DMS79 (cell line): ENCODE data around the gene IL24.
"Not testable (repeated sequence)": the region's sequence is repeated elsewhere in the genome, so short reads cannot be mapped to it uniquely, and the experiment has no call there.

ENCODE experiments used
- DNase-seq: peaks from one replicate; lab custom pipeline; 2025; lab: John Stamatoyannopoulos, UW

Gene IL24

DNA sequence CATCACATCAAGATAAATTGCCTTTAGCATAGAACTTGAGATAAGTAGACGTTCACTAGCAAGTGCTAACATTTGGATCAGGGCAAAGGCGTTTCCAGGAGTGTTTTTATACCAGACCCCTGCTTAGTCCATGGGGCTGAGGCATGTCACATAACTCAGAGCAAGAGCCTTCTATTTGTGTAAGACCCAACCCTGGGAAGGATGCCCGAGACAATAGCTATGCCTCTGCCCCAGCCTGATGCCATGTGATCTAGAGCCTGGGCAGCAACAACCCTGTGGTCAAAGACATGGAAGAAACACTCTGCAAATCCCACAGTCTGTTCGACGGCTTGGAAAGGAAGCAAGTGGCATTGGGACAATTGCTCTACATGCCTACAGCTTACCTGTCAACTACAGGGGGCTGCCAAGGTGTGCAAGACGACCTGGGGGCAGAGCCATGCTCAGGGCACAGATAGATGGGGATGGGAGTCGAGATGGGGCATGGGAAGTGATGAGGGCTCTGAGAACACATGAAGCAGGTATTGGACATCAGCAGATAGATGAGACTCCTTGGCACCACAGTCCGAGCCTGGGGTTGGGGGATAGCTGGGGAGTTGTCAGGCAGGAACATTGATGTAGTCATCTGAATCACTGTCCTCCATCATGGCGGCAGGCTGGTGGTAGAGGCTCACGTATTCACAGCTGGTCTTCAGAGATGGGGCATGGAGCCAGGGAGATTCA is 7.3 kb downstream of the IL24 start:
- DNase-seq, result no peak

DNA sequence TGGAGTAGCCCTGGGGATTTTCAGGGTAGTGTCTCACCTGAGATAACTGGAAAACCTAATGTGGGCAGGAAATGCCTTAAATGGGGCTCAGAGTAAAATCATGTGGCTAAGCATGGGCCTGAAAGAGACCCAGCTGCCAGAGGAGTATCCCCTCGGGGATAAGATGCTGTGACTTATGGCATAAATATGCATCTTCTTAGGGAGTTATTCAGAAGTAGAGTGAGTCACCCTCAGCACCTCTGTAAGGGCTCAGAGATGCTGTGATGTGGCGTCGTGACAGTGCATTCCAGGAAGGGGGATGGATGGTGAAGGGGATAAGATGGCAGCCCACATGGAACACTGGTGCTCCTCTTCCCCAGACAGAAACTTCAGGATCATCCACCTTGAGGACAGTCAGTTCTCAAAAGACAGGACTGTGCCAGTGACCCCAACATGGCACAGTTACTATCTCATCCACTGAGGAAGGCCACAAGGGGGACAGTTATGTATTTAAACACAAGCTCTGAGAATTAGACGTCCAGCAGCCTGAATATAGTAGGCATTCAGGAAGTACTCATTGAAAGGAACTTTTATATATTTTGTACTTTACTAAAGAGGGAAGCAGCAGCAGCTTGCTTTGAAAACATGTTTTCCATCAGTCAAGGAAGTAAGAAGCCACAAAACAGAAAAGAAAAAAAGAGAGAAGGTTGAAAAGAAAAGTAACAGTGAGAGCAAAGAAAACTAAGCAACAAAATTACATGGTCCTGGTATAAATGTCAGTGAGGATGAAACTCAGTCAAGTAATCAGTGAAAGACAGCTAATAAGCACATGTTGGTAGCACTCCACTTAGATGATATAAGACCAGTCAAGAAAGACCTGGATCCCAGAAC is 8.3 kb downstream of the IL24 start:
- no peak for DNase-seq

DNA sequence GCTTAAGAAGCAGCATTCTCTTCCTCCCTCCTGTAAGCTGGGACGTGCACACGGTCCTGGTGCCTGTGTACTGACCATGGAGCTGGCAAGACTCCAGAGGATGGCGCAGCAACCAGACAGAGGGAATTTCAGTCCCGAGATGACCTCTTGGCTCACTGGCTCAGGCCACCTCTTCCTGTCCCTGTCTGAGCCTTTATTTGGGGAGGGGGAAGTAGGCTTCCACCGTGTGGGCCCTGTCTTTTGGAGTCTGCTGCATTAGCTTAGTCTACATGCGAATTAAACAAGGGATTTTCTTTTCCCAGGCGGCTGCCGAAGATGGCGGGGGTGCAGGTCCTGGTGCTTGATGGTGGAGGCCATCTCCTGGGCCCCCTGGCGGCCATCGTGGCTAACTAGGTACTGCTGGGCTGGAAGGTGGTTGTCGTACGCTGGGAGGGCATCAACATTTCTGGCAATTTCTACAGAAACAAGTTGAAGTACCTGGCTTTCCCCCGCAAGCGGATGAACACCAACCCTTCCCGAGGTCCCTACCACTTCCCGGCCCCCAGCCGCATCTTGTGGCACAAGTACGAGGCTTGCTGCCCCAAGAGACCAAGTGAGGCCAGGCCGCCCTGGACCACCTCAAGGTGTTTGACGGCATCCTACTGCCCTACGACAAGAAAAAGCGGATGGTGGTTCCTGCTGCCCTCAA is 10.2 kb downstream of the IL24 start:
- no peak for DNase-seq

DNA sequence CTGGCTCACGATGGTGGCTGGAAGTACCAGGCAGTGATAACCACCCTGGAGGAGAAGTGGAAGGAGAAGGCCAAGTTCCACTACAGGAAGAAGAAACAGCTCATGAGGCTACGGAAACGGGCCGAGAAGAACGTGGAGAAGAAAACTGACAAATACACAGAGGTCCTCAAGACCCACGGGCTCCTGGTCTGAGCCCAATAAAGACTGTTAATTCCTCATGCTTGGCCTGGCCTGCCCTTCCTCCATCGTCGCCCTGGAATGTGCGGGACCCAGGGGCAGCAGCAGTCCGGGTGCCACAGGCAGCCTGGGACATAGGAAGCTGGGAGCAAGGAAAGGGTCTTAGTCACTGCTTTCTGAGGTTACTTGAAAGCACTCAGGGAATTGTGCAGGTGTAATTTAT is 10.8 kb downstream of the IL24 start:
- DNase-seq, result no peak

- peak; percentile 89 for DNase-seq
Measured at GRCh38 chr1:206909161-206909882, 12.1 kb downstream of the IL24 start.

DNA sequence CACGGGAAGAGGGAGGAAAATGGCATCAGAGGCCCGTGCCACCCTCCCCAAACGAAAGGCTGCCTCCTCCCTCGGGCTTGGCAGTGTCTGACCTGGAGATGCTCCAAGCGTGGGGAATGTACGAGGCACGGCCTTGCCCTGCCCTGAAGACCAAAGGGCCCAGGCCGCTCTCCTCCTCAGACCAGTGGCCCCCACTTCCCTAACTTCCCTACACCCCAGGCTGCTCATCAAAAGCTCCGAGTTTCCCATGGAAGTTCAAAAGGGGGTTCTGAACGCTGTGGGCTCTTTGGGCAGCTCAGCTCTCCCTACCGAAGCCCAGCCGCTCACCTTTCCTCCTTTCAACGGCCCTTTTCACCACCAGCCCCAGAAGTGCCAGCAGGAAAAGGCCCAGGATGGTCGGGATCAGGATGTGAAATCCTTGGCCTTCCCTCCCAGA is 12.7 kb downstream of the IL24 start:
- DNase-seq, result no peak

- peak; percentile 13 for DNase-seq
Measured at GRCh38 chr1:206911064-206911663, 13.9 kb downstream of the IL24 start.

DNA sequence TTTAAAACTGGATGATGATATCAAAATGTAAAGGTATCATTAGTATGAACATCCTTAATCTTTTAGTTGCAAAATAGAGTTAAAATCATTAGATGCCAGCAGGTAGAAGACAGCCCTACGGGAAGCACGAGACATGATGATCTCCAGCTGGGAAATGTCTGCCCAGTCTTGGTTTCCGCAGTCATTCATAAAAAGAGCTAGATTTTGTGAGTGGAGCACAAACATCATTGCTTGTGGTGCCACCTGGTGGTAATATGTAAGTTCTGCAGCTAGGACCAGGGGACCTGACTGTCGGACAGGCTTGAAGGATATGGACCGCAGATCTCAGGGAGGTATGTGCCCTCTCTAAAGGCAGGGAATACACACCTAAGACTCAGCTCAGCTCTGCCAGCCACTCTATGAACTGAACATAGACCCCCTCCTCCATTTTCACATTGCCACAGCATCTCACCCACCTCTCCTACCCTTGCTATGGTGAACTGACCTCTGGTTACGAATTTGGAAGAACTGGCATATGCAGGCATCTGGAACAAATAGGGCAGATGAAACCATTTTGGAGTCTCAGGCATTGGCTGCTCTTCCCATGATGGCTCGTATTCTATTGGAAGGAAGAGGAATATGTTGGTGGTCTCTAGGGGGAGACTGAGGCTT is 15.3 kb downstream of the IL24 start:
- peak; percentile 51 for DNase-seq

- DNase-seq, result no peak
Measured at GRCh38 chr1:206913766-206914537, 16.7 kb downstream of the IL24 start.

DNA sequence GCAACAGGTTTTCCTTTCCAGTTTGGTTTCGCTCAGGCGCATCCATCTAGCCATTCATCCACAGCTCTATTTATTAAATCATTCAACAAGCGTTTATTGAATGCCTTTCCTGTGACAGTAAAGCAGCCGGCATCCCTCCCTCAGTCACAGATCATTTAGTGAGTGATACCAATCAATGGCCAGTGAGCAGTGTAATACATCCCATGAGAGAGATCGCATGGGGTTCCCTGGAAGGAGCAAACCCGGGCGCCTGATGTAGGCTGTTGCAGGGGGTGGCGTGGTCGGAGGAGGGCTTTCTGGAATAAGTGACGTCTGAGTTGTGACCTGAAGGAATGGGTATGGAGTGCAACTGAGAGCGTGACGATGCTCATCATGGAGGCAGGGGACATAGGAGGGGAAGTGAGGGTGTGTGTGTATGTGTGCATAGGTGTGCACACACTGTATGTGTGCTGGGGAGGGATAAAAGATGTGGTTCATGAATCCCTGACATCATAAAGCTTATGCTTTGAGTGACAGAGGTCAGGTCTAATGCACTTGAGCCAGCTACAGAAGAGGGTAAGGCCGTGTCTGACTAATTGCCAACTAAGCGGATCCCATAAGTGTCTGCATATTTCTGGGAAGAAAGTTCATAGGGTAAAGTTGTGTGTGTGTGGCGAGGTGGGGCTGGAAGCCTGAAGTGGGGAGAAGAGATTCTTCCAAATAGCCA is 17.9 kb downstream of the IL24 start:
- no peak for DNase-seq

GRCh38 chr1:206916000-206916709 is 18.9 kb downstream of the IL24 start:
- DNase-seq, result no peak

GRCh38 chr1:206918076-206918475 is 20.8 kb downstream of the IL24 start:
- DNase-seq, result no peak

- peak; percentile 68 for DNase-seq
Measured at GRCh38 chr1:206921772-206922265, 24.6 kb downstream of the IL24 start, which contains the start of gene FCMR. Gene FCMR, minus strand, starts transcription at chr1:206921941. Its CDS starts 87 bp downstream, at chr1:206921854.

DNA sequence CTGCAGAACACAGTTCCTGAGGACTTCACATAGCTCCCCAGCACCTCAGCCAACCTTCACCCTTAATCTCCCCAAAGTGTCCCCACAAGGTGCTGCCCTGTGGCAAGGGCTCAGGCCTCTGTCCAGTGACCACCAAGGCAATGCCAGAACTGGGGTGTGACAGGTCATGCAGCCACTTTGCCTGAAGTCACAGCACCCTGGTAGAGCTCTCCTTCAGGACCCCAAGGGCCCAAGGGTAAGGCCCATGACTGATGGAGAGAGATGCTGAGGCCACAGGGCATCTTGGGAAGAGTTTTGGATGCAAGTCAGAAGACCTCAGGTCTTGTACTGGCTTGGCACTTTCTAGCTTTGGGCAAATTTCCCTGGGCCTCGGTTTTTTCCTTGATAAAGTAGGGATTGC is 25.3 kb downstream of the IL24 start:
- DNase-seq, result no peak

DNA sequence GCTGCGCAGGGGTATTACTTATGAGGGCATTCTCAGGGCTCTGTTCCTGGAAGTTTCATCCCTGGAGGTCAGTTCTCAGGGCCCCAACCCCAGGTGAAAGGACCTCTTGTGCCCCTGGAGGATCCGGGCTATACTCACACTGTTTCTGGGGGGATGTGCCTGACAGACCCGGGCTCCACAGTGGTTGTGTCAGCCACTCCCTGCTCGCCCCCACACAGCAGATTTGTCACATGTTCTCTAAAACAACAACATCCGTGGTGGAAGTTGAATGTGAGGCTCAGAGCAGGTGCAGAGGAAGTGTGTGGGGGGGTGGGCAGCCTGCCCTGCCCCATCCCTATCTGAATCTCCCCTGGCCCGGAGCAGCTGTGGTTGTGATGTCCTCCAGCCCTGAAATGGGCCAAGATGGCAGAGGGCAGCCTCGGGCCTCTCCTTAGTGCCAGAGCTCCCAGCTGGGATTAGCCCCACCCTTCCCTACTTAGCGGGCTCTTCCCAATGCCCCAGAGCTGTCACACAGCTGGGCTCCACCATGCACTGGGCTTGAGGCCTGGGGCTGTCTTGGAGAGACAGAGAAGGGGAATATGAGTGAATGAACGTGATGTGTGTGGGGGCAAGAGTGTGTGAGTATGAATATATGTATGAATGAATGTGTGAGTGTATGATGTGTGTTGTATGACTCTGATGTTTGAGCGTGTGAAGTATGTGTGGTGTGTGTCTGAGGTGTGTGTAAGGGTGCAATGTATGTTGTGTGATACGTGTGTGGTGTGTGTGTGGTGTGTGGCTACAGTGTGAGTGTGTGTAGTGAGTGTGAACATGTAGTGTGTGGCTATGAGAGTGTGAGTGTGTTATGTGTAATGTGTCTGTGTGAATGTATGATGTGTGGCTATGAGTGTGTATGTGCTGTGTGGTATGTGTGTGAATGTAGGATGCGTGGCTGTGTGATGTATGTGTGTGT is 26.0 kb downstream of the IL24 start:
- no peak for DNase-seq

GRCh38 chr1:206923961-206924557 is 26.8 kb downstream of the IL24 start:
- not testable (repeated sequence) for DNase-seq

- no peak for DNase-seq
Measured at GRCh38 chr1:206924592-206925105, 27.4 kb downstream of the IL24 start.
